SK-N-MC (cell line): ENCODE measurements around the gene IBSP.

Experiments
- DNase-seq: peaks from one replicate; pipeline ENCODE4 v3.0.0-alpha.2; 2011; ENCODE audit warnings: low read depth, low spot score
- H3K27ac ChIP-seq: fragments of 200-600 bp; sonication (generic); 2 replicates; pipeline ENCODE4 v1.5.1; 2016; ENCODE audit warnings: mixed run types
- H3K36me3 ChIP-seq: fragments of 200-600 bp; sonication (generic); 2 replicates; pipeline ENCODE4 v1.6.1; 2017; ENCODE audit warnings: antibody characterized with exemption, low read length, mixed read lengths; ENCODE audit not compliant: insufficient read depth
- H3K4me3 ChIP-seq: fragments of 200-600 bp; sonication (generic); 2 replicates; pipeline ENCODE4 v1.5.1; 2016
- H3K9ac ChIP-seq: fragments of 200-600 bp; sonication (generic); 2 replicates; pipeline ENCODE4 v1.8.0; 2017; ENCODE audit warnings: mixed run types, mixed read lengths; ENCODE audit not compliant: insufficient read length
- H3K9me3 ChIP-seq: fragments of 200-600 bp; sonication (generic); 2 replicates; pipeline ENCODE4 v1.6.1; 2017; ENCODE audit warnings: low read depth, mild to moderate bottlenecking, antibody characterized with exemption, low read length, moderate library complexity, mixed read lengths
- EZH2 ChIP-seq: fragments of 200-600 bp; sonication (generic); IDR thresholded peaks from one replicate; pipeline ENCODE4 v1.6.1; 2017; ENCODE audit warnings: antibody characterized with exemption
- FOXP2 ChIP-seq: optimal IDR thresholded peaks from 2 replicates; pipeline ENCODE3; 2011; ENCODE audit warnings: mild to moderate bottlenecking, moderate library complexity; ENCODE audit not compliant: insufficient read depth; ENCODE audit errors: extremely low read length, control extremely low read depth
- POLR2AphosphoS5 ChIP-seq: IDR thresholded peaks from 2 replicates; pipeline ENCODE4 v1.6.1; 2012; ENCODE audit warnings: mild to moderate bottlenecking, low read depth, low read length, borderline replicate concordance

The IBSP gene

GRCh38 chr4:87844452-87844851, 45.1 kb downstream of the IBSP start:
- Histone ChIP-seq H3K9ac (no peak overlapping the region), H3K27ac (no peak overlapping the region), H3K9me3 (no peaks in the 10 kb centered on the region), H3K4me3 (no peak overlapping the region), H3K36me3 (no peaks in the 10 kb centered on the region)
- TF ChIP-seq FOXP2 (no peak), EZH2 (no peak)
- no peak for DNase-seq

DNA sequence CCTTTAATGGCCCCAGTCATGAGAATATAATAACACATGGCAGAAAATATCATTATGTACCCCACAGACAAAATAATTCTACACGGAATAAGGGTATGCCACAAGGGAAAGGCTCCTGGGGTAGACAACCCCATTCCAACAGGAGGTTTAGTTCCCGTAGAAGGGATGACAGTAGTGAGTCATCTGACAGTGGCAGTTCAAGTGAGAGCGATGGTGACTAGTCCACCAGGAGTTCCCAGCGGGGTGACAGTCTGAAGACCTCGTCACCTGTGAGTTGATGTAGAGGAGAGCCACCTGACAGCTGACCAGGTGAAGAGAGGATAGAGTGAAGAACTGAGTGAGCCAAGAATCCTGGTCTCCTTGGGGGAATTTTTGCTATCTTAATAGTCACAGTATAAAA, 46.9 kb downstream of the IBSP start:
- no peaks in the 10 kb centered on the region for H3K36me3 ChIP-seq
- no peak for DNase-seq
- H3K9me3 ChIP-seq = no peaks in the 10 kb centered on the region
- H3K27ac ChIP-seq = no peak overlapping the region
- no peak overlapping the region for H3K9ac ChIP-seq
- TF ChIP-seq EZH2 (no peak), POLR2AphosphoS5 (no peak), FOXP2 (no peak)
- H3K4me3 ChIP-seq = no peak overlapping the region

DNA sequence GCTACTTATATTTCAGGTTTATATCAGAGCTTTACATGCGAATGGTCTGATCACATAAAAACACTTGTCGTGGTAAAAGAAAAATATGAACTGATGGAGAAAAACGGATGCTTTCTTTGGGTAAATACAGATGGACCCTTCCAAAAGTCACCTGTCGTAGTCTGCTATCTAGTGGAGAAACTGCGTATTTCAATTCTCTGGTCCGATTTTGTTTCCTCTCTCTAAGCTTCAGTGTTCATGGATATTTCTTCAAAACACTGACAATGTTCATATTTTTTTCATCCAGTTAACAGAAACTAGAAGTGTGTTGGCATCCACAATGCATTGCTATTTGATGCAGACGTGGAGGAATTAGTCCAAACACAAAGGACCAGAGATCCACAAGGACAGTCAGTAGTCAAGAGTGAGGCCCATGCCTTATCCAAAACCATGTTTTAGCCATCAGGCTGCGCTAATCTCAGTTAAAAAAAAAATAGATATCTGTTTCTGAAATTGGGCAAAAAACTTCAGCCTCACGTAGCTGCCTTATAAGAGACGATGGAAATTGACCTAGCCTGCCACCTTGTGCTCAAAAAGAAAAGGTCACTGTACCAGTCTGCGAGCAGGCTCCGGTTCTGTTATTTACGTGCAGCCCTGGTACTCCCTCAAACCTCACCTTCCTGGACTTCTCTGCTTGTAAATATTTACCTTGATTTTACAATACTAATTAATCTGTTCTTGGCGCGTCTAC, 49.4 kb downstream of the IBSP start:
- no peak overlapping the region for H3K4me3 ChIP-seq
- TF ChIP-seq EZH2 = no peak
- peak; percentile 22 for TF ChIP-seq FOXP2
- H3K27ac ChIP-seq = no peak overlapping the region
- DNase-seq = peak; percentile 56
- no peaks in the 10 kb centered on the region for H3K36me3 ChIP-seq
- H3K9ac ChIP-seq = no peak overlapping the region
- H3K9me3 ChIP-seq = no peaks in the 10 kb centered on the region

DNA sequence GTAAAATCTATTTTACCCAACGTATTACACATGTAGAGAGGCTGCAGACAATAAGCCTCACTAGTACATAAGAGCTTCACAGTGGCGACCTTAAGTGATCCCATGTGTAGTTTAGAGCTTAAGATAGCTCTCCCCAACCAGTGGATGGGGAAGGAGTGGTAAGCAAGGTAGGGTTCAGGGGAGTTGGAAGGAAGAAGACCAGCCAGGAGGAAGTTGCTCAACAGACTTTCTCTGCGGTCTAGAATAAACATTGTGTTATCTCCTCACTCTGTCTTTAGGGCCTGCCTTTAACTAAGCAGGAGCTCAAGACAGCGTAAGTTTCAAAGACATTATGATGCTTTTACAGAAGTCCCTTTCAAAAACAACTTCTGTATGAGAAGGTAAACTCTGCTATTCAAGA, 50.3 kb downstream of the IBSP start:
- H3K36me3 ChIP-seq = no peaks in the 10 kb centered on the region
- no peak overlapping the region for H3K4me3 ChIP-seq
- no peak for DNase-seq
- H3K9ac ChIP-seq = no peak overlapping the region
- no peaks in the 10 kb centered on the region for H3K9me3 ChIP-seq
- no peak overlapping the region for H3K27ac ChIP-seq
- TF ChIP-seq FOXP2 = no peak
- TF ChIP-seq POLR2AphosphoS5 = no peak
- no peak for TF ChIP-seq EZH2

GRCh38 chr4:87851332-87851731, 52.0 kb downstream of the IBSP start:
- no peaks in the 10 kb centered on the region for H3K36me3 ChIP-seq
- H3K9me3 ChIP-seq = no peaks in the 10 kb centered on the region
- H3K27ac ChIP-seq = no peak overlapping the region
- no peak for DNase-seq
- H3K9ac ChIP-seq = no peak overlapping the region
- no peak overlapping the region for H3K4me3 ChIP-seq
- TF ChIP-seq EZH2 = no peak
- no peak for TF ChIP-seq FOXP2
- no peak for TF ChIP-seq POLR2AphosphoS5

DNA sequence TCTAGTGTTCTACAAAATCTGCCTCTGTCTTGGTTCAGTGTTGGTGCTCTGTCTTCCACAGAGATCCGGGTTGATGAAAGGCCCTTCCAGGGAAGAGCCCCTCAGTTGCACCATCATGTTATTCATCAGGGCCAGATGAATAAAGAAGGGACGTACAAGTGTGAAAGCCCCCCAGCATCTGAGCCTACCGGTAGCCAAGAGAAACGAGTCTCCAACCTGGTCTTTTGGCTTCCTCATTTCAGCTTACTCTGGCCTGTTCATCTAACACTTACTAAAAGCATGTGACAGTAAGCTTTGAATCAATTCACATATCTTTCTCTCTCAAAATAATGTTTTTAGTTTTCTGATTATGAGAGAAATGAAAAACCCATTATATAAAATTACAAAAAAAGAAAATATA, 52.6 kb downstream of the IBSP start:
- TF ChIP-seq POLR2AphosphoS5 = no peak
- TF ChIP-seq FOXP2 = no peak
- no peak for TF ChIP-seq EZH2
- Histone ChIP-seq H3K4me3 (no peak overlapping the region), H3K9ac (no peak overlapping the region), H3K27ac (no peak overlapping the region), H3K36me3 (no peaks in the 10 kb centered on the region), H3K9me3 (no peaks in the 10 kb centered on the region)
- no peak for DNase-seq

DNA sequence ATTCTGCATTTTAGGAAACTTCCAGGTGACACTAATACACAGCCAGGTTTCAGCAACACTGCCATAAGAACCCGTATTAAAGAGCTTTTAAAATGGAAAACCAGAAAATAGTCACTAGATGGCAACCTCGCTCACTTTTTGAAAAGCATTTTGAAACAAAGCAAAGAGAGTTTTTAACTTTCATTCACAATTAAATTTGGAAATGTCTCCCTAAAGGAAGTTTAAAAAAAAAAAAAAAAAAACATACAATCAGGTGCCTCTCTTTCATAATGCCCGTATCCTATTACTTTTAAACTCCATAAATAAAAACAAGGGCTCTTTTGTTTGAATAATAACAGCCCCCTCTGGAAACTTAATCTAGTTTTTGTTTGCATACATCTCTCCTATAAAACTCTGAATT, 53.8 kb downstream of the IBSP start:
- Histone ChIP-seq H3K9me3 (no peaks in the 10 kb centered on the region), H3K36me3 (no peaks in the 10 kb centered on the region), H3K27ac (no peak overlapping the region), H3K4me3 (no peak overlapping the region), H3K9ac (no peak overlapping the region)
- TF ChIP-seq POLR2AphosphoS5 (no peak), FOXP2 (no peak), EZH2 (no peak)
- peak; percentile 53 for DNase-seq

GRCh38 chr4:87853891-87854290, 54.5 kb downstream of the IBSP start:
- H3K4me3 ChIP-seq = no peak overlapping the region
- no peak for DNase-seq
- no peak overlapping the region for H3K9ac ChIP-seq
- no peak overlapping the region for H3K27ac ChIP-seq
- TF ChIP-seq POLR2AphosphoS5 (no peak), EZH2 (no peak), FOXP2 (no peak)
- H3K9me3 ChIP-seq = no peaks in the 10 kb centered on the region
- no peaks in the 10 kb centered on the region for H3K36me3 ChIP-seq

GRCh38 chr4:87855559-87855958, 56.2 kb downstream of the IBSP start:
- no peak overlapping the region for H3K9ac ChIP-seq
- no peaks in the 10 kb centered on the region for H3K36me3 ChIP-seq
- no peak overlapping the region for H3K27ac ChIP-seq
- TF ChIP-seq EZH2 (no peak), FOXP2 (no peak), POLR2AphosphoS5 (no peak)
- no peak overlapping the region for H3K4me3 ChIP-seq
- no peaks in the 10 kb centered on the region for H3K9me3 ChIP-seq
- DNase-seq = no peak

- no peaks in the 10 kb centered on the region for H3K9me3 ChIP-seq
- H3K36me3 ChIP-seq = no peaks in the 10 kb centered on the region
- H3K27ac ChIP-seq = no peak overlapping the region
- DNase-seq = no peak
- TF ChIP-seq FOXP2 = no peak
- TF ChIP-seq EZH2 = no peak
- no peak for TF ChIP-seq POLR2AphosphoS5
- H3K9ac ChIP-seq = no peak overlapping the region
- no peak overlapping the region for H3K4me3 ChIP-seq
These were observed 57.5 kb downstream of the IBSP start for GRCh38 chr4:87856816-87857215.
